NCI-H748 (cell line): ENCODE data around the gene HSPA4.
A peak's percentile ranks its signal among the peaks of the same experiment; 100 is the strongest.

Source experiments
- DNase-seq: peaks from one replicate; lab custom pipeline; 2025; ENCODE audit not compliant: unreplicated experiment; lab: John Stamatoyannopoulos, UW

HSPA4 gene

GRCh38 chr5:133154274-133155075, 102.7 kb downstream of the HSPA4 start:
- peak; percentile 11 for DNase-seq

GRCh38 chr5:133155326-133155969, 103.6 kb downstream of the HSPA4 start:
- no peak for DNase-seq
